Measurements from ENCODE around the gene PANK4.
"Not testable (repeated sequence)": the region's sequence is repeated elsewhere in the genome, so short reads cannot be mapped to it uniquely, and the experiment has no call there.

The PANK4 gene

DNA sequence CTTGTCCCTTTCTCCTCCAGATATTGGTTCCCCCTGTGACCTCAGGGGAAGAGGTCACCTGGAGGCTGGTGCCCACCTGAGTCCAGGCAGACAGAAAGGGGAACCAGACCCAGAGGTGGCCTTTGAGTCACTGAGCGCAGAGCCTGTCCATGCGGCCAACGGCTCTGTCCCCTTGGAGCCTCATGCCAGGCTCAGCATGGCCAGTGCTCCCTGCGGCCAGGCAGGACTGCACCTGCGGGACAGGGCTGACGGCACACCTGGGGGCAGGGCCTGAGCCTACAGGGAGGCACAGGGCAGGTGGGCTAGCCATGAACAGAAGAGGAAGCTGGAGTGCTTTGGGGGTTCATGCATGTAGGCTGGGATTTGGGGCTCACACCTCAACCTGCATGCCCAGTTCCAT, 32.5 kb upstream of the PANK4 start:
- DNase-seq (ENCODE audit: low spot score), result no peak

GRCh38 chr1:2558420-2558819, 32.0 kb upstream of the PANK4 start:
- DNase-seq (ENCODE audit: low spot score), result no peak

DNA sequence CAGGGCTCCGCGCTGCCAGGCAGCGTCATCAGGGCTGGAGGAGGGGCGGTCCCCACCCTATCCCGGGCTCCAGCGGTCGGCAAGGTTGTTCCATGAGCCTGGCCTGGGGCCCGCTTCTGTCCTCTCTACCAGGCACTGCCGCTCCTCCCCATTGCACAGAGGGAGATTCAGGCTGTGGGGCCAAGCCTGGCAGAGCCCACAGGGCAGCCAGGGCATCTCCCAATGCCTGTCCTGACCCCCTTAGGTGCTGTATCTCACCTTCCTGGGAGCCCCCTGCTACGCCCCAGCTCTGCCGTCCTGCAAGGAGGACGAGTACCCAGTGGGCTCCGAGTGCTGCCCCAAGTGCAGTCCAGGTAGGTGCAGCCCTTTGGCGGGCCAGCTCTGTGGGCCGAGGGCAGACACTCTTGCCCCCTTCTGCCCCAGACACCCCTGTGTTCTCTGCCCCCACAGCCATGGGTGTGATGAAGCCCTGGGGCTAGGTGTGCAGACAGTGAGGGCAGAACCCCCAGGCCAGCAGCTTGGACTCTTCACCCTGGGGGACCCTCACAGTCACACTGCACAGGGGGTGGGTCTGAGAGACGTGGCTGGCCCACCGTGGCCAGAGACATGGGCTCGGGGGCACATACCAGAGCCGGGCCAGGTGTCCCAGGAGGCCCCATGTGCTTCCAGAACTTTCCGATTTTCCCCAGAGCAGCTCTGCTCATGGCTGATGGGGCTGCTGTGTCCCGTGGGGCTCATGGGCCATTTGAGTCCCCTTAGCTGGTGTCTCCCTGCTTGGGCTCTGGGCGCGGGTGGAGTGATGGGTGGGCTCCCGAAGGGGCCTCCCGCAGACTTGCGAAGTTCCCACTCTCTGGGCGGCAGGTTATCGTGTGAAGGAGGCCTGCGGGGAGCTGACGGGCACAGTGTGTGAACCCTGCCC, 31.3 kb upstream of the PANK4 start:
- no peak for DNase-seq (ENCODE audit: low spot score)

DNA sequence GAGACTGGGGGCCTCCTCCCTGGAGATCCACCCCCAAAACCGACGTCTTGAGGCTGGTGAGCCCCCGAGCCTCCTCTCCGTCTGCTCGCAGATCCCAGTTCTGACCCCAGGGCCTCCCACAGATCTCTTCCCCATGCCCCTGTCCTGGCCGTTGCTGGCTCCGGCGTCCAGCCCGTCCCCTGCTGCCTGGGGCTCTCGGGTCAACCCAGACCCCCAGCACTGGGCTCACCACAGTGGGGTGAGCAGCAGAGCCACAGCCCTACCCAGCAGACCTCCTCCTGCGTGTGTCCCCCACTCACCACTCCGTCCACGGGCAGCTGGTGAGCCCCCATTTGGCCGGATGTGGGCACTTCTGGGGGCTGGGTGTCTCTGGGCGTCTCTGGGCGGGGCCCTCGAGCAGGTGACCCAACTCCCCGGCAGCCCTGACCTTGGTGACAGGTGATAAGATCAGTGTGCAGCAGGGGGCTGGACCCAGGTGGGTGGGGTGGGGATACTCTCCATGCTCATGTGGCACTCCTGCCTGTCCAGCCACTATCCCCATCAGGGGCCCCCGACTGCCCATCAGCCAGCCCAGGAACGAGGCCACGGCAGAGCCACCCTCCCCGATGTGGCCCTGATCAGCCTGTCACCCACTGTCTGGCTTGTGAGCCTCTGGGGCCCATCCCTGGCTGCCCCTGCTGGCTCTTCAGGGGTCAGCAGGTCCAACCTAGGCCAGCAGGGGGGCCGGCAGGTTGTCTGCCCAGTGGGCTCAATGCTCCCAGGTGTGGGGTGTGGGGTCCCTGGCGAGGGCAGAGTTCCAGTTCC, 30.5 kb upstream of the PANK4 start:
- peak; percentile 19 for DNase-seq (ENCODE audit: low spot score)

GRCh38 chr1:2556277-2556677, 29.9 kb upstream of the PANK4 start, which contains the start of gene TNFRSF14:
Gene TNFRSF14, plus strand, starts transcription at chr1:2556371. Its CDS starts 294 bp downstream, at chr1:2556665.
- peak; percentile 80 for DNase-seq (ENCODE audit: low spot score)

- peak; percentile 61 for DNase-seq (ENCODE audit: low spot score)
Observed at GRCh38 chr1:2555634-2556276, 29.4 kb upstream of the PANK4 start.

- DNase-seq (ENCODE audit: low spot score), result peak; percentile 49
Observed at GRCh38 chr1:2554621-2555387, 28.4 kb upstream of the PANK4 start.

DNA sequence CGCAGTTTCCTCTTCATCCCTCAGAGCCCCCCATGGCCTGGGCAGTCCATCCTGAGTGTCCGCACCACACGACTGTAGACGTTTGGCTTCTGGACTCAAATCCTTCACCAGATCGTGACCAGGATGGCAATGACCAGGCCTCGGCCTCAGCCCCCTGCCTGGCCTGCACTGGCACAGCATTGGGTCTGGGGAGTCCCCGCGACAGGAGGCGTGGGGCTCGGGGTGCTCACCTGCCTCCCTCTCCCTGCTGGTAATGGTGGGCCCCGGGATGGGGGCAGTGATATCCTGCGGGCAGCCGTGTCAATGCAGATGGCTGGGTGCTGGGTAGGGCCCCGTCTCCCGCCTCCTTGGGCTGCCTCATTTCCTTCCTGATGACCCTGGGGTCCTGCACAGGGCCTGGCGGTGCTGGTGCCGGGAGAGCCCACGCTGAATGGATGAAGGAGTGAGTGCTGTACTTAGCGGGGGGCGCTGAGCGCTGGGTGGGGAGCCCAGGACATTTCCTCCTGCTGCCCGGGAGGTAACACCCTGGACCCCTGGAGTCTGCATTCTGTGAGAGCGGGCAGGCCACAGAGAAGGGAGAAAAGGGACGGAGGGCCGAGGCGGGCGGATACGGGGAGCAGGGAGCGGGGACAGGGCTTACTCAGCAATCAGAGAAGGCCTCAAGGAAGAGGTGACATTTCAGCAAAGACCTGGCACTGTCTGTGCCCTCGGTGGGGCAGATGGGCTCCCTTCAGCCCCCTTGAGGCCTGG, 27.6 kb upstream of the PANK4 start:
- no peak for DNase-seq (ENCODE audit: low spot score)

GRCh38 chr1:2553076-2553475, 26.7 kb upstream of the PANK4 start:
- not testable (repeated sequence) for DNase-seq (ENCODE audit: low spot score)

- no peak for DNase-seq (ENCODE audit: low spot score)
Observed at GRCh38 chr1:2552189-2552588, 25.8 kb upstream of the PANK4 start.

GRCh38 chr1:2551544-2551943, 25.1 kb upstream of the PANK4 start:
- DNase-seq (ENCODE audit: low spot score), result not testable (repeated sequence)

DNA sequence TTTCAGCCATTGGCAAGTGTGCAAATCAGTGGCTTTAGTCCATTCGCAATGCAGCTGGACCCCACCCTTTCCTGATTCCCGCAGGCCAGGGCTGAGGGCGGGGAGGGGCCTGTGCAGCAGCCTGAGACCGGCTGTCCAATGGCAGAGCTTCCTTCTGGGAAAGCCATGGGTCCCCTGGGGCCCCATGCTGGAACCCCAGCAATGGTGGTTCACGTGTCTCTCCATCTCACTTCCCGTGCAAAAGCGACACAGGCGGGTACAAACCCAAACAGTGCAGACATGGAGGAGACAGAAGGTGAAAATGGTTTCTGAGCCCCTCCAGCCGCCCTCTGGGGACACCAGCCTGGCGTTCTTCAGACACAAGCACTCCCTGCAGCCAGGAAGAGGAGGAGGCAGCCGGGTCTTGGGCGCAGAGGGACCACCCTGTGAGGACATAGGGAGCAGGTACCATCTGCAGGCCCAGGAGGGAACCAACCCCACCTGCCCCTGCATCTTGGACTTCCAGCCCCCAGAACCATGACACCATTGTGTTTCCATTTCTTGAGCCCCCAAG, 24.0 kb upstream of the PANK4 start:
- not testable (repeated sequence) for DNase-seq (ENCODE audit: low spot score)

DNA sequence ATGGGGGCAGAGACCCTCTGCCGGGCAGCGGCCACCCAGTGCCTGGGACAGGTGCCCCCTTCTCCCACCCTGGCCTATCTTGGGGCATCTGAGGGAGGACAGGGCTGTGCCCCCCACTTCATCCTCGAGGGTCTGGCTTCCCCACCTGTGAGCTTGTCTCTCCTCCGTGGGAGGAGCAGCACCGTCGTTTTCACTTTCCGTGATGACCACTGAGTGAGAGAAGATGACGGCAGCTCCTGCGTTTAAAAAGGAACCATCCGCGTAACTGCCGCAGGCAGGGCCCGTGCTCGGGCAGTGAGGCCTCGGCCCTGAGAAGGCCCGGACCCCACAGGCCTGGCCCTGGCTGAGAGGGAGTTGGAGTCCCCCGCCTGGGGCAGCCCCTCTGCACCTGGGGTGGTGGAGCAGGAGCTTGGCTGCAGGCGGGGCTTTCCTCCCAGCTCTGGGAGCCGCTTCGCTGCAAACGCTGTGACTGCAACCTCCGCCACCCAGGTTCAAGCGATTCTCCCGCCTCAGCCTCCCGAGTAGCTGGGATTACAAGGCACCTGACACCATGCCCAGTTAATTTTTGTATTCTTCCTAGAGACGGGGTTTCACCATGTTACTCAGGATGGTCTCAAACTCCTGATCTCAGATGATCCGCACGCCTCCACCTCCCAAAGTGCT, 23.1 kb upstream of the PANK4 start:
- not testable (repeated sequence) for DNase-seq (ENCODE audit: low spot score)

- peak; percentile 83 for DNase-seq (ENCODE audit: low spot score)
Observed at GRCh38 chr1:2548068-2548589, 21.7 kb upstream of the PANK4 start.

DNA sequence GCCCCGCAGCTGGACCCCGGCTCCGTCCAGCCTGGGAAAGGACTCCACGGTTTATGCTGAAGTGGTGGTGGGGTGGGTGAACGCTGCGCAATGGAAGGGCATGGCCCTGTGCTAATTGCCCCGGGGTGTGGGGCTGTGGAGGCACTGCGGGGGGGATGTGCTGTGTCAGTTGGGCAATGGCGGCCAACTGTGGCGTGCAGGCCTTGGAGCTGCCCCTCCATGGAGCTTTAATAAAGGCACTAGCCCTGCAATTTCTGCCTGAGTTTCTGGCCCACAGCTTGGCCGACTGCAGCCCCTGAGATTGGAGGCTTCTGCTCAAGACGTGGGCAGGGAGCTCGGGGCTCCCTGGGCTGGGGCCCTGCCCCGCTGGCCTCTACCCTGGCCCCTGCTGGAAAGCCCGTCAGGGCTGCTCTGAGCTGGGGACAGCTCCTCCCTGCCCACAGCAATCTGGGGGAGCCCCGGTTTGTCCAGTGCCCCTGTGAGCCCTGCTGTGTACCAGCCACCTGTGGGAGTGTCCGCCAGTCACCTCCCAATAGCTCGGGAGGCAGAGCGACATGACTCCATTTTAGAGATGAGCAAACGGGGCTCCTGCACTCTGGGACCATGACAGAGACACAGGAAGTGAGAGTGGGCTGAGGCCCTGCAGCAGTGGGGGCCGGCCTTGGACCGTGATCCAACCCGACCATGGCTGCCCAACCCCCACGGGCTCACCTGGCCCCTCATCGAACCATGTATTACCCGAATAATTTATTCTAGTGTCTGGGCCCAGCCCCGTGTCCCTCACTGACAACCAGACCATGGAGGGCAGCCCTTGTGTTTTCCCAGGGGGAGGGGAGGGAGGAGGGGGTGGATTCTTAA, 21.0 kb upstream of the PANK4 start:
- DNase-seq (ENCODE audit: low spot score), result peak; percentile 72

DNA sequence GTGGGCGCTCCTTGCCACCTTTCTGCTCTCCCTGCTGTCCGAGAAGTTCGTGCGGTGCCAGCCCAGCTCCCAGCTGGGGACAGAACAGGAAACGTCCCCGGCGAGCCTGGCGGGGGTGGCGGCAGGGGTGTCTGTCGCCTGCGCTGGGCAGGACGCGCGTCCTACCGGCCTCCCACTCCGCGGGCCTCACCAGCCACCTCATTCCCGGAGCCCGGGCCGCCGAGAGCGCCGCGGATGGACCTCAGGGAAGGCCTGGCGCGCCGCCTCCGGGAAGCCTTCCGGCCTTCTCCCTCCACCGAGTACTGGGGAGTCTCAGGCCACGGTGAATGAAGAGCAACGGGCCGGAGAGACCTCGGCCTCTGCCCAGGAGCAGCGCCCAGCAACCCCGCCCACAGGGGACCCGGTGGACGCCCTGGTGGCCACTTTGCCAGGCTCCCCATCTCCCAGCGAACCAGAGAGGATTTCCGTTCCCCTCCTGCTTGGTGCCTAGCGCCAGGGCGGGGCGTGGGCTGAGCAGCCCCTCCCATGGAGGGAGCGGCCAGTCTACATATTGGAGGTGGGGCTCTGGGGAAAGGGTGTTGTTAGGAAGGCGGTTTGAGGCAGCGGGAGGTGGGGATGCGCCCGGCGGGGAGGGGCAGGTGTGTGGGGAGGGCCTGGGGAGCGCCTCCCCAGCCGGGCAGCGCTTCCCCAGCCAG, 20.3 kb upstream of the PANK4 start:
- DNase-seq (ENCODE audit: low spot score), result peak; percentile 86

- peak; percentile 97 for DNase-seq (ENCODE audit: low spot score)
Observed at GRCh38 chr1:2545754-2546514, 19.5 kb upstream of the PANK4 start.
